Bronchial epithelial cell (primary cell): Measurements from ENCODE around the gene SRSF10. TPM values are rescaled to one million over a fixed set of nuclear protein-coding genes. Genes with fewer than 3 reads are reported as not detected.
"Not testable (repeated sequence)": the region's sequence is repeated elsewhere in the genome, so short reads cannot be mapped to it uniquely, and the experiment has no call there.

Experiments used
- DNase-seq: peaks from one replicate; pipeline ENCODE4 v3.0.0-alpha.2; 2010; ENCODE audit warnings: low read depth
- FAIRE-seq: peaks from 2 replicates; lab custom pipeline; 2011; peaks lifted over from hg19 to GRCh38; lab: Jason Lieb, UNC
- H3K27me3 ChIP-seq: 2 replicates; pipeline ENCODE4 v1.5.1; 2011; ENCODE audit warnings: low read length; ENCODE audit not compliant: control insufficient read depth, insufficient read depth
- H3K36me3 ChIP-seq: 2 replicates; pipeline ENCODE4 v1.5.1; 2011; ENCODE audit warnings: low read length; ENCODE audit not compliant: control insufficient read depth, insufficient read depth
- H3K4me3 ChIP-seq: 2 replicates; pipeline ENCODE4 v1.5.1; 2011; ENCODE audit warnings: mild to moderate bottlenecking, low read depth, low read length, control low read depth
- total RNA-seq: library from RNA; depleted of rRNA; stranded (reverse); fragments of >200 nt; gene quantifications from 2 replicates; pipeline ENCODE4 v1.2.1, GENCODE V29; 2014
- TF ChIP-seq, protein P1 (sequence below): IDR thresholded peaks from 2 replicates; pipeline ENCODE4 v1.5.1; 2011; ENCODE audit warnings: mild to moderate bottlenecking, moderate library complexity, low read length, control low read depth, inconsistent platforms; ENCODE audit not compliant: insufficient read depth, severe bottlenecking

The SRSF10 gene
- total RNA-seq, 1 donor from 2014 or later, result 52.1 TPM

DNA sequence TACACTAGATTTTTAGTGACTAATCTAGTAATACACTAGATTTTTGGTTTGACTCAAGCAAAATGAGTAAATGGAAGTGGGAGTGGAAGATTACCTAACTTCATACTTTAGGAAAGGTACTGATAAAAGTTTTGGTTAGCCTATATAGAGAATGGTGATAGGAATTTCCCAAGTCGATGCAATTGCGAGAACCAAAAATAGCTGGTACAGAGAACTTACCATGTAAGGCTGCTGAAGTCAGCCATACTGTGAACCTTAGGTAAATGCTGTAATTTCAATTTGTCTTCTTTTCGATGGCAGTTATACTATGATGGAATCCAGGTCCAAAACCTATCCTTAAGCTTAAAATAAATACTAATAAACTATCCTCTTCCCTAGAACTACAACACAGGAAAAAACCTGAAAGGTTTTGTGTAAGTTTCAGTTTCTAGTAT, 15.9 kb downstream of the SRSF10 start:
- Histone ChIP-seq H3K27me3 (no peaks in the 10 kb centered on the region), H3K36me3 (no peaks in the 10 kb centered on the region), H3K4me3 (no peak overlapping the region)
- FAIRE-seq (no peak), DNase-seq (no peak)
- TF ChIP-seq, protein P1, sequence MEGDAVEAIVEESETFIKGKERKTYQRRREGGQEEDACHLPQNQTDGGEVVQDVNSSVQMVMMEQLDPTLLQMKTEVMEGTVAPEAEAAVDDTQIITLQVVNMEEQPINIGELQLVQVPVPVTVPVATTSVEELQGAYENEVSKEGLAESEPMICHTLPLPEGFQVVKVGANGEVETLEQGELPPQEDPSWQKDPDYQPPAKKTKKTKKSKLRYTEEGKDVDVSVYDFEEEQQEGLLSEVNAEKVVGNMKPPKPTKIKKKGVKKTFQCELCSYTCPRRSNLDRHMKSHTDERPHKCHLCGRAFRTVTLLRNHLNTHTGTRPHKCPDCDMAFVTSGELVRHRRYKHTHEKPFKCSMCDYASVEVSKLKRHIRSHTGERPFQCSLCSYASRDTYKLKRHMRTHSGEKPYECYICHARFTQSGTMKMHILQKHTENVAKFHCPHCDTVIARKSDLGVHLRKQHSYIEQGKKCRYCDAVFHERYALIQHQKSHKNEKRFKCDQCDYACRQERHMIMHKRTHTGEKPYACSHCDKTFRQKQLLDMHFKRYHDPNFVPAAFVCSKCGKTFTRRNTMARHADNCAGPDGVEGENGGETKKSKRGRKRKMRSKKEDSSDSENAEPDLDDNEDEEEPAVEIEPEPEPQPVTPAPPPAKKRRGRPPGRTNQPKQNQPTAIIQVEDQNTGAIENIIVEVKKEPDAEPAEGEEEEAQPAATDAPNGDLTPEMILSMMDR, result no peak

DNA sequence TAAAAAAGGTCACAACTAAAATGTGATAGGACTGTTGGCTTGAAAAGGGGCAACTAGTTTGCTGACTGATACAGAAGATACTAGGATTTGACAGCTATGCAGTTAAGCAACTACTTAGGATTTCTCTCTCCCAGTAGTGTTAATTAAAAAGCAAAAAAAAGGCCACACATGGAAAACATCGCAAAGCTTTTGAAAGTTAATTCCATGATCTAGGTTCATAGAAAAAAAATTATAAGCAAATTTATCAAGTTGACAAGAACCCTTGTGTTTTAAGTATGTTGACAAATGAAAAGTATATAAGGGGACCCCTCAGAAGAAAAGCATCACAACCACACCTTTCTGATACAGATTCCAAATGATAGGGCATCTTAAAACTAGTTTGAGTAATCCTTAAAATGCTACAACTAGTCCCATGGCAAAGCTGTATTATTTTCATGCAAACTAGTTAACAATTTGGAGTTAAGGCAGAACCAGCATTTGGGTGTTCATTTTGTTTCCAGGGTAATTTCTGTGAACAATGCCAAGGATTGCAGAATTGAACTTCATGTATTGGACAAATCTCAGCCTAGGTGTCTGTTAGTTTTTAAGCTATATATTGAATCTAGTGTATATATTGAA, 16.4 kb downstream of the SRSF10 start:
- H3K4me3 ChIP-seq, result no peak overlapping the region
- H3K36me3 ChIP-seq, result no peaks in the 10 kb centered on the region
- TF ChIP-seq, protein P1, result no peak
- no peak for FAIRE-seq
- H3K27me3 ChIP-seq, result no peaks in the 10 kb centered on the region
- DNase-seq, result no peak

DNA sequence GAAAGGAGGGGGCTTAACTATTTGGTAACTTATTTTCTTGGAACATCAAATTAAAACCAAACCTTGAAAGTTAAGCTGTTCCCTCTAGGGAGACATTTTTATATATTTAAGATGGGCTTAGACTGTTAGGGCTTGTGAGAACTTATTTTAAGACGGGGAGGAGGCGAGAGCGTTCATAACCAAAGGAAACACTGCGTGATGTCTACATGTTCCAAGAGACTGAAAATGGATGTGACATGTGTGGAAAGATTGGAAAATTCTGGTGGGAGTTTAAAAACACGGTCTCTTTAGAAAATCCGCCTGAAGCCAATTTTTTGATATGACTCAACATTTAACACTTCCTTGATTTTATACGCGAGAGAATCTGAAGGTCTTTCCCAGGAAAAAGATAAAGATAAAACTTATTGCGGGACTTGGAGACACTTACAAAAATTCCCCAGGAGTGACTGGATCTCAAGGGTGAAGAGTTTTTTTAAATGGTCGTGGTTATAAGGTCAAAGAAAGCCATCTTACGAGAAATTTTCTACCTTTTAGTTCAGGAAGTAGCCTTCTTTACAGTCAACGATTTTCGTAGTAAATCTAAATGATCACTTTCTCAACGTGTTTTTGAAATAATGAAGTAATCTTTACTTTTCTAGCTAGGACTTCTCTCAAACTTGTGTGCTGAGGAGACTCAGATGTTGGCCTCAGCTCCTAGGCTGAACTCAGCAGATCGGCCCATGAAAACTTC, 19.7 kb downstream of the SRSF10 start:
- FAIRE-seq, result no peak
- DNase-seq, result peak; percentile 51

DNA sequence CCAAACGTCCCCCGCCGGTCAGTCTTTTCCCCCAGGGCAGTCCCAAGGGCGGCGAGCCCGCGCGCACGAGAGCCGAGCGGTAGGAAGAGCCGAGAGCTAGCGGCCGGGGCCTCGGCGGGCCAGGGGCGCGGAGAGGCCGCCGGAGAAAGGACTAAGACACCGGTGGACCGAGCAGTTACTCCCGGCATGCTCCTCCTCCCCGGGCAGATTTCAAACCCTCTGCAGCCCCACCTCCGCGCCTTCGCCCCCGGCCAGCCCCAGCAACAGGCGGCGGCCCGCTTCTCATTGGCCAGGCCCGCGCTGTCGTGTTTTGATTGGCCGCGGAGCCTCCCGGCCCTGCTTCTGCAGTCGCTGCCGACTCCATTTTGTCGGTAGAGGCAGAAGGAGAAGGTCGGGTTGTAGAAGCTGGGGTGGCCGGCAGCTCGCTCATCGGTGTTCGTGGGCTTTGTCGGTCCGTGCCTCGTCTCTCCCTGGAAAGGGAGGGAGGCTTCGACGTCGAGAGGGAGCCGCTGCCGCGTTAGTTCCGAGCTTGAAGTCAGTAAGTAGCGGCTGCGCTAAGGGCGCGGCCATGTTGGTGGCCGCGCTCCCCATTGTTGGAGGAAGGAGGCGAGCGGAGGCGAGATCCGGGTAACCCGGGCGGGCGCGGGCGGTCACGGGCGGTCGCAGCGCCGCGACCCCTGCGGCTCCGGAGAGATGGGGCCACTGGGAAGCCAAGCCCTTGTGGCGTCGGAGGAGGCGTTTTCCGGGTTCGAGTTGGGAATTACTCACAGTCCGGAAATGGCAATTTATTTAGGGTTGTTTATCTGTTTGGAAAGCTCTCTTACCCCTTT, 20.5 kb downstream of the SRSF10 start, which contains the start of gene PNRC2:
Gene PNRC2, plus strand, starts transcription at position 368 of the 830 bp plus-strand sequence. CDS start 1,630 bp downstream, outside the sequence.
- peak; percentile 88 for DNase-seq
- no peak for FAIRE-seq
- TF ChIP-seq, protein P1, result no peak

More for the DNA sequence above, 19.7 kb downstream of the SRSF10 start:
- TF ChIP-seq, protein P1, result no peak
- Histone ChIP-seq H3K4me3 (peak overlapping the region; percentile 94), H3K36me3 (no peaks in the 10 kb centered on the region), H3K27me3 (no peaks in the 10 kb centered on the region)

DNA sequence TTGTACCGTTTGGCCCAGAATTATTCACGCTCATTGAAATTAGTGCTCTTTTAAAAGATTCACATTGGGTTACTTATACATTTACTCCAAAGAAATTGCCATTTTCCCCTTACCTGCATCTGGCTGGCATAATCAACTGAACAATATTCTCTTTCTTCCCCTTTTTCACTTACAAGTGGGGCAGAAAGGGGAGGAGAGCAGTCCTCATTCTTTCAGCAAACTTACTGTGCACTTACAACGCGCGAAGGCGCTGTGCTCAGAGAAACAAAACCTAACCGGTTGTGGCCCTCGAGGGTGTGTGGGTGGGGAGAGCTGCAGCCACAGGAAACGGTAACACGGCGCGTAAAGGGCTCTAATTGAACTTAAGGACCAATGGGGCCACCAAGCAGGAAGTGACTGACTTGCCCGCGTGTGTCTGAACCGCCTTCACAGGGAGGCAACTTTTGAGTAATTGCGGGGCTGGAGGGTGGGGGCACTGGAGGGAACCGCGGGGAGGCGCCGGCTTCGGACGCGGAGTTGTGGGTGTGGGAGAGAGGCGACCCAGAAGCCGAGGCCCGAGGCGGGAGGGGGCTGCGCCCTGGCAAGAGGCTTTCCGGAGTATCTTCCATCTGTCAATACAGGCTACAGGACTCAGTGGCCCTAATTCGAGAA, 21.2 kb downstream of the SRSF10 start:
- FAIRE-seq, result no peak
- Histone ChIP-seq H3K27me3 (no peaks in the 10 kb centered on the region), H3K36me3 (no peaks in the 10 kb centered on the region), H3K4me3 (peak overlapping the region; percentile 94)
- TF ChIP-seq, protein P1, result peak; percentile 19
- DNase-seq, result peak; percentile 88

More for the DNA sequence above, 20.5 kb downstream of the SRSF10 start, which contains the start of gene PNRC2:
- Histone ChIP-seq H3K27me3 (no peaks in the 10 kb centered on the region), H3K4me3 (peak within 1 kb of the TSS; percentile 94), H3K36me3 (no peaks in the 10 kb centered on the region)

DNA sequence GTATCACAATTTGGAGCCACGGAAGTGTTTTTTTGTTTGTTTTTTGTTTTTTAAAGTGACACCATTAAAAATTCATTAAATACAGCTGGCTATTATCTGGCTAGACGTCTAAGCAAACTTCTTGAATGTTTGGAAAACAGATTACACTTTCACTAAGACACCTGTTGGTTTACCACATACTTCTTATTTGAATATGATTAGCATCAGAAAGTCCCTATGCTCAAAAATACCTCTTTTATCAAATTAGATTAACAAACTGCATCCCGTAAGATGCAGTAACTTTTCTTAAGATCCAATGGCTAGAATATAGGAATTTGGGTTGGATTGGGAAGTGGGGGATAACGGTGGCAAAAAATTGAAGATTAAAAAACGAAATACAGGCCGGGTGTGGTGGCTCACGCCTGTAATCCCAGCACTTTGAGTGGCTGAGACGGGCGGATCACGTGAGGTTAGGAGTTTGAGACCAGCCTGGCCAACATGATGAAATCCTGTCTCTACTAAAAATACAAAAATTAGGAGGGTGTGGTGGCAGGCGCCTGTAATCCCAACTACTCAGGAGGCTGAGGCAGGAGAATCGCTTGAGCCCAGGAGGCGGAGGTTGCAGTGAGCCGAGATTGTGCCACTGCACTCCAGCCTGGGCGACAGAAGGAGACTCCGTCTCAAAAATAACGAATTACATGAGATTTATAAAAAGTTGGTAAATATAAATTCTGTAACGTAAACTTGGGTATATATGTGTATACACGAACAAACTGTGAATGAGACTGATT, 21.9 kb downstream of the SRSF10 start:
- not testable (repeated sequence) for H3K4me3 ChIP-seq, DNase-seq, H3K36me3 ChIP-seq, FAIRE-seq, H3K27me3 ChIP-seq
